ENCODE results near the gene SYNPO. TPM values are rescaled to one million over a fixed set of nuclear protein-coding genes. Genes with fewer than 3 reads are reported as not detected.

Gene SYNPO
- polyA plus RNA-seq, 2 of the 4 experiments (the other 2 are of a cell fraction), result 13.7 to 33.9 TPM

- H3K27ac ChIP-seq, result no peak overlapping the region
- no peak overlapping the region for H3K4me3 ChIP-seq
- ChIA-PET CTCF (interaction anchor here (1.7 kb wide), 1 partner anchor 134 kb away, joined by 4 read pairs; no protein-coding TSS in a partner anchor), POLR2A (no interaction called here)
- TF ChIP-seq EHF (CRISPR knock-in tag; IDR thresholded peaks at IDR 0.05) (no peak), CHD2 (IDR thresholded peaks at IDR 0.05; ENCODE audit: low read length, partially characterized antibody) (no peak), RARB (CRISPR knock-in tag; IDR thresholded peaks at IDR 0.05) (no peak), HES2 (IDR thresholded peaks at IDR 0.05) (no peak), CTCF (IDR thresholded peaks at IDR 0.05) (no peak), POLR2AphosphoS2 (conservative IDR thresholded peaks at IDR 0.05; ENCODE audit: low read length) (no peak), EP300 (IDR thresholded peaks at IDR 0.05) (no peak), RFX5 (IDR thresholded peaks at IDR 0.05) (no peak), HOXB13 (CRISPR knock-in tag; IDR thresholded peaks at IDR 0.05; ENCODE audit: low read depth) (no peak), NPAS2 (CRISPR knock-in tag; IDR thresholded peaks at IDR 0.05; ENCODE audit: borderline replicate concordance) (no peak), EHMT2 (IDR thresholded peaks at IDR 0.05; ENCODE audit: low read depth) (no peak), MAFK (IDR thresholded peaks at IDR 0.05; ENCODE audit: partially characterized antibody) (no peak)
- no peaks in the 10 kb centered on the region for H3K9me3 ChIP-seq
- DNase-seq (ENCODE audit: low read depth in 1 of 2, low spot score in 1 of 2), result no peak
- FAIRE-seq, result no peak
- H3K4me1 ChIP-seq, result peaks cover 8% of the 10 kb centered on the region
- WGBS (ENCODE audit: missing lambda C conversion rate), result 95% methylated on average over 3 of the region's 3 CpGs
- ATAC-seq, result no peak
- H3K4me2 ChIP-seq, result no peak overlapping the region
These were observed 54.2 kb downstream of the SYNPO start for GRCh38 chr5:150694612-150695011.

GRCh38 chr5:150700246-150700593 lies 59.8 kb downstream of the SYNPO start:
- WGBS (ENCODE audit: missing lambda C conversion rate), result 4% methylated on average over 11 of the region's 15 CpGs
- H3K27ac ChIP-seq, result peak overlapping the region; percentile 98 to 99

More at GRCh38 chr5:150700246-150700593, 59.8 kb downstream of the SYNPO start:
- FAIRE-seq (no peak), DNase-seq (ENCODE audit: low read depth in 1 of 2, low spot score in 1 of 2) (peak in 1 of 2 experiments; percentile 7), ATAC-seq (peak; percentile 2 to 15; a peak in 2 of 6 replicates)
- peak overlapping the region; percentile 83 for H3K4me2 ChIP-seq
- peak overlapping the region; percentile 97 for H3K4me3 ChIP-seq
- ChIA-PET CTCF (interaction anchor here (0.6 to 4.5 kb wide), 19 partner anchors 9 to 510 kb away, joined by 3 to 28 read pairs (median 3); partner anchors contain the start of genes SMIM3 and SYNPO), POLR2A (interaction anchor here (0.6 to 1.9 kb wide), 8 partner anchors 9 to 250 kb away, joined by 3 to 22 read pairs (median 5); partner anchors contain the start of genes DCTN4 and SYNPO)
- no peak for TF ChIP-seq REST (IDR thresholded peaks at IDR 0.05)
- TF ChIP-seq ZFP36 (IDR thresholded peaks at IDR 0.05; ENCODE audit: borderline replicate concordance, partially characterized antibody), result no peak
- no peak for TF ChIP-seq BCL3 (IDR thresholded peaks at IDR 0.05)
- TF ChIP-seq TFCP2L1 (CRISPR knock-in tag; IDR thresholded peaks at IDR 0.05), result 0 out of 2 replicates have a peak, but pooled peaks have one; percentile 8
- TF ChIP-seq POLR2AphosphoS2 (conservative IDR thresholded peaks at IDR 0.05; ENCODE audit: low read length), result no peak
- TF ChIP-seq RNF2 (IDR thresholded peaks at IDR 0.05; ENCODE audit: borderline replicate concordance, low read depth), result no peak
- peaks cover 14% of the 10 kb centered on the region for H3K4me1 ChIP-seq
- no peaks in the 10 kb centered on the region for H3K9me3 ChIP-seq
